Measurements from ENCODE around the gene IGF1R.
"Not testable (repeated sequence)": the region's sequence is repeated elsewhere in the genome, so short reads cannot be mapped to it uniquely, and the experiment has no call there.

The IGF1R gene

DNA sequence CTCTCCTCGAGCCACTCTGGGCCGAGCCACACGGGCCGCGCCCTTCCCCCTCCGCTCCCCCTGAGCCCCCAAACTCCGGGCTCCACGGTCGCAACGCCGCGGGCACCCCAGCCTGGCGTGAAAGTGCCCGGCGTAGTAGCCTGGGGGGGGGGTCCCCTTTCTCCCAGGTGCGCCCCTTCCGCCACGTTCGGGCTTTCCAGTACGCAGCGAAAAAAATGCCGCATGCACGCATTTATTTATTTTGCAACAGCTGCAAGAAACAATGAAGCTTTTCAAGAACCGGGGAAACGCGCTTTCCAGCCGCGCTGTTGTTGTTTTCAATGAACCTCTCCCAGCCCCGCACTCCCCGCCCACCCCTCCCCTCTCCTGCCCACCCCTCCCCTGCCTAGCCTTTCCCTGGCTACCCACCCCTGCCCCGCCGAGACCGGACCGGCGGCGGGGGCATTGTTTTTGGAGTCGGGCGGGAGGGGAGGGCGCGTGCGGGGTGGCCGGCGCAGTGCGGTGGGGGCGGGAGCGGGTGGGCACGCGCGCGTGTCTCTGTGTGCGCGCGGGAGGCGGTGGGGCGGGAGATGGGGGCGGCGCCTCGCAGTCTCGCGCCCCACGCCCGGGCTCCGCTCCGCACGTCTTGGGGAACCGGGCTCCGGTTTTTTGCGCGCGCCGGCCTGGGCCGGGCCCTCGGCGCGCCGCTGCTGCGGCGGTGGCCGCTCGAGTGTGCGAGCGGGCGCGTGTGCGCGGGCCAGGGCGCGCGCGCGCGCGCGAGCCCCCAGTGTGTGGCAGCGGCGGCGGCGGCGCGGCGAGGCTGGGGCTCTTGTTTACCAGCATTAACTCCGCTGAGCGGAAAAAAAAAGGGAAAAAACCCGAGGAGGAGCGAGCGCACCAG lies at the start of gene IGF1R:
IGF1R (plus strand) TSS at position 766 of the 880 bp plus-strand sequence. CDS start 1,043 bp downstream, outside the sequence.
- in situ Hi-C loops (cut with MboI; ENCODE audit: low sequenced_read_pairs) = no loop called here

DNA sequence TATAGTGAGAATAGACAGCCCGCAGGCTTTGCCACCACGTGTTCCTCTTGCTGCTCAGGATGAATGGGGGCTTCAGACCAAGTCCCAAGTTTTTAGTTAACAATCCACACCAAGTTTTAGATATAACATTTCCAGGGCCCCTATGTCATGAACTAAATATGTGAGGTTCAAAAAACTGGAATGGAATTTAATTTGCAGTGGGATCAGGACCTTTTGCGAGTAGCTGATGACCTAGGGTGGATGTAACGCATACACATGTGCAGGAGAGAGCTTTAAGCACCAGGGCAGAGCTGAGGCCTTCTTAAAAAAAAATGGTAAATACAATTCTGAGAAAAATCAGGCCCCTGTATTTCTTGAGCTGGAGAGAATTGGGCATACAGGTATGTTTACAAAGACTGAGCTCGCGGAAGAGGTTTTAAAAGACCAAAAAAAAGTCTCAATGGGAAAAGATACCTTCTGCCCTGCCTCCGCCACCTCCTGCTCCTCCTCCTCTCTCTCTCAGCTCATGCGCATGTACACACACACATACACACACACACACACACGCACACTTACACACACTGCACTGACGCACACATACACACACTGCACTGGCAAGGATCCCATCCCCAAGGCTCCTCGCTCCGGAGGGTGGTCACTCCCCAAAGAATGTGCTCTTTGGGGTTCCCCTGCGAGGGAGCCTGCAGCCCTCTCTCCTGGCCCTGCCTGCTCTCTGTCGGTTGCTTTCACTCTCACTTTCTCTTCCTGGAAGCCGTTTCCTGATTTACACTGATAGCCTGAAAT lies 48.2 kb upstream of the IGF1R start:
- in situ Hi-C loops (cut with MboI; ENCODE audit: low sequenced_read_pairs) = no loop called here

GRCh38 chr15:98604983-98605382 lies 43.4 kb upstream of the IGF1R start:
- in situ Hi-C loops (cut with MboI; ENCODE audit: low sequenced_read_pairs) = no loop called here

DNA sequence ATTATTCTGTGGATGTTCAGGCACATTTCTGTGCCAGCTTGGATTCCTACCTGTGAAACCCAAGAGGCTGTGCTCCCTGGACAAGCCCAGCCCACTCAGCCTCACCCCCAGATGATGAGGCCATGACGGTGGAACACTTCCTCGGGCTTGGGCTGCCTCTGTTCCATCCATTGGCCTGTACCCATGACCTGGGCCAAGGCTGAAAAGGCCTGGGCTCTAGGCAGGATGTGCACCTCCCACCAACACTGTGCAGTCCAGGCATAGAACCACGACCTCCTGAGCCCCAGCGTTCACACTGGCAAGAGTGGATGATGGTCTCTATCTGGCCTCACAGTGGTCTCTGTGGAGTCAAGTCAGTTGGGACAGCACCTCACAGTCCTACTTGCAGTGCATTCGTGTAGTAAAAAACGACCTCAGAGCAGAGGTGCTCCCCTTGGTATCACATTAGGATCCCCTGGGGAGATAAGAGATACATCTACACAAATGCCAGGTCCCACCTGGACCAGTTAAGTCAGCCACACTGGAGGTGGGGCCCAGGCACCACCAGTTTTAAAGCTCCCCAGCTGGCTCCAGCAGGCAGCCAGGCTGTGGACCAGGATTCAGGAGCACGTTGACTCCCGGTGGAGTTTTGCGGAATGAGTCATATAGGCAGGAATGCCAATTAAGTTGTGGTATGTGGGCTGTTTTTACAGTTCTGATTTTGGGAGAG lies 39.0 kb upstream of the IGF1R start:
- in situ Hi-C loops (cut with MboI; ENCODE audit: low sequenced_read_pairs) = no loop called here

GRCh38 chr15:98610991-98611390 lies 37.3 kb upstream of the IGF1R start:
- in situ Hi-C loops (cut with MboI; ENCODE audit: low sequenced_read_pairs) = no loop called here

DNA sequence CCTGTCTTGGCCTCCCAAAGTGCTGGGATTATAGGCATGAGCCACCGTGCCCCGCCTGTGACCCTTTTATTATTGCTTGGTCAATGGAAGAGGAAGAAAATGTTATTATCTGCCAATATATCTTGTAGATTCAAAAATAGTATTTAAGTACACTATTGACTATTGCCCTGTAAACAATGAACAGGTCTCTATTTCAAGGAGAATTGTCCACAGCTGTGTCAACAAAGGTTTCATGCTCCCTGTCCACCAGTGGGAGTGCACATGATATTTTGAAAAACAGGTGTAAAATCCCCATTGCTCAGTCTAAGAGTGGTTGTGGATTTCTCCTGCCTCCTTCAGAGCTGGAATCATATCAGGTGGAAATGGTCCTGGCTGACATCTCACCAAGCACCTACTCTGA lies 36.5 kb upstream of the IGF1R start:
- in situ Hi-C loops (cut with MboI; ENCODE audit: low sequenced_read_pairs) = no loop called here

DNA sequence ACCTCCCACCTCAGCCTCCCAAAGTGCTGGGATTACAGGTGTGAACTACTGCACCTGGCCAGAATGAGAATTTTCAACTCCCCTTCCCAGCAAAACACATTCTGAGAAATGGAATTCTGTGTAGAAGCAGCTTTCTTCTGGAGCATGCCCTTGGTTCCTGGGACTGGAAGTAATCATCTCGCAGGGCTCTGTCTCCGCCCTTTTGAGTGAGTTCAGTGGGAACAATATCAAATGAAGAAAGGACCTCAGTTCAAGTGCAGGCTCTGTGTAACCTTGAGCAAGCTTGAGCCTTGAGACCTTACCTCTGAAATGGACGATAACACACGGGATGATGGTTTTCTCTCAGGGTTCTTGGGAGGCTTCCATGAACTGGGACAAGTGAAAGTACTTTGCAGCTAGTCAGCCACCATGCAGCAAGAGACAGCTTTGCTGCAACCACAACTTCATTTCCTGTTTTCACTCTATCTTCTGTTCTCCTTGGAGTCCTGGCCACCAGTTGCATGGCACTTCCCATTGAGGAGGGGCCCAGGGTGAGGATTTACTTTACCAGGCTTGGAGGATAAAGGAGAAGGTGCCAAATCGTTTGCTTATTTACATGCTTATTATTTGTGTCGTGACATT lies 35.7 kb upstream of the IGF1R start:
- in situ Hi-C loops (cut with MboI; ENCODE audit: low sequenced_read_pairs) = no loop called here

DNA sequence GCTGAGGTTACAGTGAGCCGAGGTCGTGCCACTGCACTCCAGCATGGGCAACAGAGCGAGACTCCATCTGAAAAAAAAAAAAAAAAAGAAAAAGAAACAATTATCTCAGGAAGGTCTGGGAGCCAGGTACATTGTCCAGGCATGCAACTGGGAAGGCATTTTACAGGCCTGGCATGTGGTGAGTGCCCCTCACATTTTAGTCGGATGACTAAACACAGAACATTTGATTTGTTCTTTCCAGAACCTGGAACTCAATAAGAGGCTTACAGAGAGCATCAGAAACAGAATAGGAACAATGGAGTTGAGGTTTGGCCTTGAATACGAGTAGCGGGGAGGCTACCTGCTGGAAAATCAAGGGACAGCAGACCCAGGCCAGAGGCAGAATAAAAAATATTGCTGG lies 33.7 kb upstream of the IGF1R start:
- in situ Hi-C loops (cut with MboI; ENCODE audit: low sequenced_read_pairs) = no loop called here

GRCh38 chr15:98616397-98616796 lies 31.9 kb upstream of the IGF1R start:
- in situ Hi-C loops (cut with MboI; ENCODE audit: low sequenced_read_pairs) = no loop called here

DNA sequence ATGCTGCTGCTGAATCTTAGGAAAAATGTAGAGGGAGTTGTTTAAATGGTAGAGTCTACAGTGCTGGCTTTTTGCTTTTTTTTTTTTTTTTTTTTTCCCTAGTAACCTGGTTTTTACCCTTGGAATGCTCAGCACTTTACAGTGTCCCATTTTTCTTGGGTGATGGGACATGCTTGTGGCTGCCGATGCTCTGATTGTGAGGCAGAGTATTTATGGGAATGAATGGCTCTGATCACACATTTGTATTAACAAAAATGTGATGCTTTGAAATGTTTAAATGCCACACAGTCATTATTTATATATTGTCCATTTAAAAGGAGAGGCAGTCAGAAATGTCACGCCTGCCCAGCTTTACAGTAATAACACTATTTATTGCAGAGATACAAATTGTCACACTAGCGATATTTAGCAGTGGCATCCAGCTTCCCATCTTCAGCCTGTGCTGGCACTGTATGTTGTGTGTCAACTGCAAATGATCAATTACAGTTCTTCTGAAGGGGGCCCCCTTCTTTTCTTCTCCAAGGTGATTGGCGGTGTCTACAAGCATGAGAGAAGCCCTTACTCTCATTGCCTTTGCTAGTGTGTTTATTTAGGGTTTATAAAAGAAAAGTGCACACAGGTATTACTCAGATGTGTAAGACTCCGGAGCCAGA lies 30.9 kb upstream of the IGF1R start:
- in situ Hi-C loops (cut with MboI; ENCODE audit: low sequenced_read_pairs) = no loop called here

GRCh38 chr15:98618576-98618975 lies 29.8 kb upstream of the IGF1R start:
- in situ Hi-C loops (cut with MboI; ENCODE audit: low sequenced_read_pairs) = not testable (repeated sequence)

- in situ Hi-C loops (cut with MboI; ENCODE audit: low sequenced_read_pairs) = no loop called here
Measured at GRCh38 chr15:98620020-98620419, 28.3 kb upstream of the IGF1R start.

DNA sequence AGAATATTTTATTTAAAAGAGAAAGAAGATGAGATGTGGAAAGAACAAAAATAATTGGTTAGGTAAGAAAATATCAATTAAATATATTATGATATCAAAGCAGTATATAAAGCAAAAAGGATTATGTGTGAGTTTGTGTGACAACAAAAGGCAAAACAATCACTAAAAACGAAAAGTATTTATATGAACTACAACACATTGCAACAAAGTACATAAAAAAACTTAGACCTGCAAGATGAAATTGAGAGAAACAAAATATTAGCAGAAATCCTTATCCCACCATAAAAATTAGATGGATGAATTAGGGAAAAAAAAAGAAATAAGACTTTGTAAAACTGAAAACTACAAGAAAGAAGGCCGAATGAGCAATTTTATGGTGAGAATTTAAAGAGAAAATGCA lies 27.3 kb upstream of the IGF1R start:
- in situ Hi-C loops (cut with MboI; ENCODE audit: low sequenced_read_pairs) = no loop called here

DNA sequence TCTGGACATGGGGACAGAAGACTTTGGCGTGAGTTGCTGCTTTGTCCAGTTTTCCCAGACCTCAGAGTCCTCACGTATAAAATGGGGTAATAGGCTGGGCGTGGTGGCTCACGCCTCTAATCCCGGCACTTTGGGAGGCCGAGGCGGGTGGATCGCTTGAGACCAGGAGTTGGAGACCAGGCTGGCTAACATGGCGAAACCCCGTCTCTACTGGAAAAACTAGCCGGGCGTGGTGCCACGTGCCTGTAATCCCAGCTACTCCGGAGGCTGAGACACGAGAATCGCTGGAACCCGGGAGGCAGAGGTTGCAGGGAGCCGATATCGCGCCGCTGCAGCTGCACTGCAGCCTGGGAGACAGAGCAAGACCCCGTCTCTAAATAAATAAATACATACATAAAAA lies 22.7 kb upstream of the IGF1R start:
- in situ Hi-C loops (cut with MboI; ENCODE audit: low sequenced_read_pairs) = no loop called here

DNA sequence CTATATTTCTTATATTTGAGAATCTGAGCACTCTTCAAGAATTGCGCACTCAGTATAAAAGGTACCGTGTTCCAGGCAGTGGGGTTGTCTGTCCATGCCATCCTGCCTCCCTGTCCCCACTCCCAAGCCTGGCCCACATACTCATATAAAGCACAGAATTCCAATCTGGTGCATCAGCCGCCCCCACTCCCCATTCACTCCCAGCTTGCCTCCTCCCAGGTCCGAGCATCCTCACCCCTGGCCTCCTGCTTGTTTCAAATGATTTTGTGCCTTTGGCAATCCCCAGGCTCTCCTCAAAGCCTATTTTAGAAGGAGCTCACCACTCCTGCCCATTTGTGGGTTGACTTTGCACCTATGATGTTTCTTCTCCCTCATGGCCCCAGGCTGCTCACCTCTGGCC lies 22.2 kb upstream of the IGF1R start:
- in situ Hi-C loops (cut with MboI; ENCODE audit: low sequenced_read_pairs) = no loop called here

GRCh38 chr15:98628216-98628615 lies 20.1 kb upstream of the IGF1R start:
- in situ Hi-C loops (cut with MboI; ENCODE audit: low sequenced_read_pairs) = no loop called here

GRCh38 chr15:98635848-98636247 lies 12.5 kb upstream of the IGF1R start:
- in situ Hi-C loops (cut with MboI; ENCODE audit: low sequenced_read_pairs) = no loop called here

- in situ Hi-C loops (cut with MboI; ENCODE audit: low sequenced_read_pairs) = no loop called here
Measured at GRCh38 chr15:98643115-98643514, 5.2 kb upstream of the IGF1R start.

DNA sequence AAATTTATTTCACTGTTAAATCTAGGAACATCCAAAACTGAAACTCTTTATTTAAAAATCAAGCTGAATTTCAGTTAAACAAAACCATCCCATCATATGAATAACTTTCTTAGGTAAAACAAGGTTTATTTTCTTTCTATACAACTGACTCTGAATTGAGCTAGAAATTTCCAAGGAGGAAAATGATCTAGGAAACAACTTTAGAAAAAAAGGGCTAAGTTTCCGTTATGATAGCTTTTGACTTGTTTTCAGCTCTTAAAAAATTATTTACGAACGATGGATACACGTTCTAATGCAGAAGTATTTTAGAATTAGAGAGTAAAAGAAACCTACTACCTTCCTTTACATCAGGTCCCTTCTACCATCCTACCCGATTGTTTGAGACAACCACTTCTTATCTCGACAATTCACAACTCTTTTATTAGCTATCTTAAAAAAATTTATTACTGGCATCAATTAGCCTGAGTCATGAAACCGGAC lies 1.8 kb upstream of the IGF1R start:
- in situ Hi-C loops (cut with MboI; ENCODE audit: low sequenced_read_pairs) = no loop called here

DNA sequence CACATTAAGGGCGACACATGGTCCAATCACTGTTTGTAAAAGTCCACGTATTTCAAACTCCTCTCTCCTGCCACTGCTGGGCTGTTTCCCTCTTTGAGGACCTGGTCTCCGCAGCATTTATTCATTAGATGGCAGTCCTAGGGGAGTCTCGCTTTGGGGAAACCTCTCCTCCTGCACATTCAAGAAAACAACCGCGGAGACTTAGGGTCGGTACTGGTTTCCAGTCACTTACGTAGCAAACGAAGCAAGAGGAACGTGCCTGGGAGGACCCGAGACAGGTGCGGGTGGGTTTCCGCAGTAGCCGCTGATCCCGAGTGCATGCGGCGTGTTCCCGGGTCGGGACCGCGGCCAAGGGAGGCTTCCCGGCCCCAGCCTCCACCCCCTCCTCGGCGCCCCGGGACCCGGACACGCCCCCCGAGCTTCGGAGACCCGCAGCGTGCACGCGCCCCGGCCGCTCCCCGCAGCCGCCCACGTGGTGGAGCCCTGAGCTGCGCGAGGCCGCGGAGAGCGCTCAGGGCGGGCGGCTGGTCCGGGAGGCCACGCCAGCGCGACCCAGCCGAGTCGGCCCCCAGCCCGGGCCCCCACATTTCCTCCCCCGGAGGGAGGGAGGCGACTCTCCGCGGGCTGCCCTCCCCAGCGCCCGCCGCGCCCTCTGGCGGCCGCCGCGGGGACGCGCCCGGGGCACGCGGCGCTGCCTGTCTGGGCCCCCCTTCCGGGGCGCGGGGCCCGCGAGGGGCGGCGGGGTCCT lies 1.1 kb upstream of the IGF1R start:
- in situ Hi-C loops (cut with MboI; ENCODE audit: low sequenced_read_pairs) = no loop called here

Data from HL-60/S4 treated with phorbol 12-myristate 13-acetate at 8.2 ng/mL for 4 days and 3 days (cell line).